Stimulated activated CD8-positive, alpha-beta memory T cell treated with anti-CD3 and anti-CD28 coated beads, Interleukin-4, amount 100 ng/mL, for 4 hours (primary cell): Measurements from ENCODE around the gene NOG.

ENCODE experiments used
- DNase-seq, 2 donors: peaks; one replicate each; pipeline ENCODE4 v3.0.0-alpha.2; 2020; ENCODE audit warnings: low read depth in 2 of 2, low spot score in 1 of 2

The NOG gene

DNA sequence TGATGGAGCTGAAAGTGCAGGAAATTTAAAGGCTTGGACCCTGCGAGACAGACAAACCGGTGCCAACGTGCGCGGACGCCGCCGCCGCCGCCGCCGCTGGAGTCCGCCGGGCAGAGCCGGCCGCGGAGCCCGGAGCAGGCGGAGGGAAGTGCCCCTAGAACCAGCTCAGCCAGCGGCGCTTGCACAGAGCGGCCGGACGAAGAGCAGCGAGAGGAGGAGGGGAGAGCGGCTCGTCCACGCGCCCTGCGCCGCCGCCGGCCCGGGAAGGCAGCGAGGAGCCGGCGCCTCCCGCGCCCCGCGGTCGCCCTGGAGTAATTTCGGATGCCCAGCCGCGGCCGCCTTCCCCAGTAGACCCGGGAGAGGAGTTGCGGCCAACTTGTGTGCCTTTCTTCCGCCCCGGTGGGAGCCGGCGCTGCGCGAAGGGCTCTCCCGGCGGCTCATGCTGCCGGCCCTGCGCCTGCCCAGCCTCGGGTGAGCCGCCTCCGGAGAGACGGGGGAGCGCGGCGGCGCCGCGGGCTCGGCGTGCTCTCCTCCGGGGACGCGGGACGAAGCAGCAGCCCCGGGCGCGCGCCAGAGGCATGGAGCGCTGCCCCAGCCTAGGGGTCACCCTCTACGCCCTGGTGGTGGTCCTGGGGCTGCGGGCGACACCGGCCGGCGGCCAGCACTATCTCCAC, at the start of gene NOG:
TSS of gene NOG (plus strand) at position 54 of the 674 bp plus-strand sequence. CDS start at position 579, 525 bp downstream.
- DNase-seq: no peak

GRCh38 chr17:56545106-56545505, 48.4 kb upstream of the NOG start:
- no peak for DNase-seq

- DNase-seq: no peak
Observed at GRCh38 chr17:56545930-56546329, 47.6 kb upstream of the NOG start.

GRCh38 chr17:56548661-56549060, 44.8 kb upstream of the NOG start:
- DNase-seq: no peak

DNA sequence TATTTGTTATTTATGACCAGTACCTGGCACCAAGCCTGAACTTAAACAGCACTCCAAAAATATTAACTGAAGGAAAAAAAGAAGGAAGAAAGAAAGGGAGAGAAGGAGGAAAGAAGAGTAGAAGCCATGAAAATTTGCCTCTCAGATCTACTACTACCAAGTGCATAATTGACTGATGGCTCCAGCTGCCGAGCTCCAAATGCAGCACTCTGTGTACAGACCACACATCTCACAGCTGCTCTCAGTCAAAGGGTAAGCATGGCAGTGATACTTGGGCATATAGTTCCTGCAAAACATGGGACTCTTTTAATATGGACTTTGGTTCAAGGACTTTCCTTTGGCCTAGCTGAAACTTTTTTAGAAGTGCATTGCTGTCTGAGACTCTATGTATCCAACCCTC, 44.0 kb upstream of the NOG start:
- DNase-seq: no peak

- DNase-seq: no peak
Observed at GRCh38 chr17:56557682-56558081, 35.8 kb upstream of the NOG start.

DNA sequence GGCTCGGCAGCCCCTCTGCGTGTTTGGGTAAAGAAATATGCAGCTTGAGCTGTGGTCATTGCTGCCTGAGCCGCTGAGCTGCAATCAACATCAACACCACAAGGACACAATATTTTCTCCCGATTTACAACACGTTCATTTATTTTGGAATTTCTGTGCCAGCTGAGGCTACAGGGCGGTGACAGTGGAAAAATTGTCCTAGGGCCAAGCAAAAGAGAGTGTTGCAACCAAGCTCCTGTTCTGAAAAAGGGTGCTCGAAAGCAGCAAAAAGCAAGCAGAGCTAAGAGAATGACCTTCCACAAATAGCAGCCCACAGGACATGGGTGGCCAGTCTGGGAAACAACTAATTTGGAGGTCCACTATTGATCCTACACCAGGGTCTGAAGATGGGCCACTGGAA, 35.4 kb upstream of the NOG start:
- DNase-seq: no peak

DNA sequence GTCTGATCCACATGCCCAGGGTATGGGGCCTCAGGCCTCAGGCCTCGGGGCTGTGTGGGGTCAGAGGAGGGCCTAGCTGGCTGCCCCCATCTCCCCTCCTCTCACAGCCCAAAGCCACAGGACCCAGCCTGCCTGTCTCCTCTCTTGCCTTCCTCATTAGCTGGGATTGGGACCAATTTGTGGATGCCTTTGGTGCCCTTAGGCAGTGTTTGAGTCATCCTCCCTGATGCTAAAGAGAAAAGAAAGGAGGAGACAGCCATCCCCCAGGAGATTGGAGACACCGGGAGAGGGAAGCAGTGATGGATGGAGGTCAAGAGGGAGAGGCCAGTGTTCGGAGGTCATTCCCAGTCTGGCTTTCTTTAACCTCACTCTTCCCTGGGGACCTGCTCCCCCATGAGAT, 23.3 kb upstream of the NOG start:
- no peak for DNase-seq

- DNase-seq: no peak
Observed at GRCh38 chr17:56571456-56571855, 22.0 kb upstream of the NOG start.

DNA sequence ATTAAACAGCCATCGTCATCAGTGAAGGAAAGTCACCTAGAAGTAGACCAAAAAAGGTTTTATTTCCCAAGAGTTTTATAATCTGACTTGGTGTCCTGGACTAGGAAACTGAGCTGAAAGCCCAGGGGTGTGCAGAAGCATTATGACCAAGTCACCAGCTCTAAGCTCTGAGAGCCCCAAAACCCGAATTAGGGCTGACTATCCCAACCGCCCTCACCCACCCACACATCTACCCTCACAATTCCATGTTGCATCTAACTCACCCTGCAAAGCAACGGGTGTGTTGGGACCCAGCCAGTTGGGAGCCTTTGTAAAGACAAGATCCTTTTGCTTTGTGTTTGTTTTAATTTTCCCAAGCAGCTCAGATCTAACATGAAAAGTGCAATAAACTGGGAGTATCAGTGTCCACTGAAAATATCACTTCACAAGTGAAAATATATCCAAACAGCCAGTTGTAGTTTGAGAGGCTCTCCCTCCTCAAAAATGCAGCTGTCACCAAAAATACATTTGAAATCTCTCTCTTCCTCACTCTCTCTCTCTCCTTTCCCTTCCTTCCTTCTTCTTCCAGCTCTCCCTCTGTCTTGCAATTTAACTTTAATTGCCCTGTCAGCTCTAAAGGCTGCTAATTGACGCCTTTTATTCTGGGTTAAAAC, 16.2 kb upstream of the NOG start:
- no peak for DNase-seq

- DNase-seq: no peak
Observed at GRCh38 chr17:56577843-56578204, 15.7 kb upstream of the NOG start.

DNA sequence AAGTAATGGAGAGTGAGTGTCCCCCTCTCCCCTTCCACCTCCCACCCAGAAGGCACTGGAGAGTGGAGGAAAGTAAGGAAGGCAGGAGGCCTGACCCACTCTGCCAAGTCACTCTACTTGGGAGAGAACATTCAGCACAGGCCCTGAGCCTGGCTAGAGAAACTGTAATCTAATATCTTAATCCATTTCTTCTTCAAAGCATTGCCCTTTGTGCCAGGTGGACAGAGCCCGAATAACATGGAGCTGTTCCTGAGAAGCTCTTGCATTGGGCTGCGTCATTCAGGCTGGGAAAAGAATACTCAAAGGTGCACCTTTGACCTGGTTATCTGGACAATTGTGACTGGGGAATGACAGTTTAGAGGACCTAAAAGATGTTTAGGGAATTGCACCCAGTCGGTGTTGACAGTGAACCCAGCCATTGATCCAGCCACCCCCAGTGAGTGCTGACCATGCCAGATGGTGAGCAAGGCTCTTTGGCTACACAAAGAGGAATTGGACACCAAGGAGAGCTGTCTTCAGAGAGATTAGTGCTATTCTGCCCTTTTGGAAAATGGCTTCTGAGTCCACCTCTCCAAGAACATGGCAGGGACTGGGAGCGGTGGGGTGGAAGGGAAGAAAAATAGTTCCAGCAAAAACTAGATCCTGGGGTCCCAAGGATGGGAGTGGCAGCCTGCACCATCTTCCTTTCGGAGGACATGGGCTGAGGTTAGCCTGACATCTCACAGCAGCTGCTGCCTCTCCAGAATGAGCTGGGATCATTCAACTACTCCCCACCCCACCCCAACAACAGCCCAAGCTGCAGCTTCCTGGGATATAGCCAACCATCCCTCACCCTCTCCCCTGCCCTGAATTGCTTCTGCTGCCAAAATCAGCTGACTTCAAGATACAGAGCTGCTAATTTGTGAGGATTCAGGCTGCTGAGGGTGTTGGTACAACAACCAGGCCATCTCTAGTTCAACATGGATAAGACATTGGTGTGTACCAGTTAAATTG, 11.6 kb upstream of the NOG start:
- DNase-seq: no peak

- DNase-seq: no peak
Observed at GRCh38 chr17:56583772-56584171, 9.7 kb upstream of the NOG start.

DNA sequence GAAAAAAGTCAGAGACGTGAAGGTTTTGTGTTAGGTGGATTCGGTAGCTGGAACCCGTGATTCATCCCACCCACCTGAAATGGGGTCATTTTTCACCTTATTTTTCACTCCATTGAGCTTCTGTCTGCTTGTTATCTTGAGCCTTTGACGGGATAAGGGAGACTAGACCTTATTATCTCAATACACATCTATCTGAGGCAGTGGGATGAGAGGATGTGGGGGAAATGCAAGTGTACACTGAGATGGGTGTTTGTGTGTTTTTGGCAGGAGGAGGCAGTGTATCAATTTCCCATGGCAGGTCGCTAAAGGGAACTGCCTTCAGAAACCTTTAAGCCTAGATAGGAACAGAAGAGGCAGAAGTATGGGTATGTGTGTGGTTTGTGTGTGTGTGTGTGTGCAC, 6.2 kb upstream of the NOG start:
- no peak for DNase-seq

- peak in 1 of 2 donors; percentile 42 for DNase-seq
Observed at GRCh38 chr17:56592487-56593085, 913 bp upstream of the NOG start.

GRCh38 chr17:56593086-56593645, 333 bp upstream of the NOG start:
- DNase-seq: no peak

DNA sequence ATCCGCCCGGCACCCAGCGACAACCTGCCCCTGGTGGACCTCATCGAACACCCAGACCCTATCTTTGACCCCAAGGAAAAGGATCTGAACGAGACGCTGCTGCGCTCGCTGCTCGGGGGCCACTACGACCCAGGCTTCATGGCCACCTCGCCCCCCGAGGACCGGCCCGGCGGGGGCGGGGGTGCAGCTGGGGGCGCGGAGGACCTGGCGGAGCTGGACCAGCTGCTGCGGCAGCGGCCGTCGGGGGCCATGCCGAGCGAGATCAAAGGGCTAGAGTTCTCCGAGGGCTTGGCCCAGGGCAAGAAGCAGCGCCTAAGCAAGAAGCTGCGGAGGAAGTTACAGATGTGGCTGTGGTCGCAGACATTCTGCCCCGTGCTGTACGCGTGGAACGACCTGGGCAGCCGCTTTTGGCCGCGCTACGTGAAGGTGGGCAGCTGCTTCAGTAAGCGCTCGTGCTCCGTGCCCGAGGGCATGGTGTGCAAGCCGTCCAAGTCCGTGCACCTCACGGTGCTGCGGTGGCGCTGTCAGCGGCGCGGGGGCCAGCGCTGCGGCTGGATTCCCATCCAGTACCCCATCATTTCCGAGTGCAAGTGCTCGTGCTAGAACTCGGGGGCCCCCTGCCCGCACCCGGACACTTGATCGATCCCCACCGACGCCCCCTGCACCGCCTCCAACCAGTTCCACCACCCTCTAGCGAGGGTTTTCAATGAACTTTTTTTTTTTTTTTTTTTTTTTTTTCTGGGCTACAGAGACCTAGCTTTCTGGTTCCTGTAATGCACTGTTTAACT, 1.0 kb downstream of the NOG start:
- no peak for DNase-seq

DNA sequence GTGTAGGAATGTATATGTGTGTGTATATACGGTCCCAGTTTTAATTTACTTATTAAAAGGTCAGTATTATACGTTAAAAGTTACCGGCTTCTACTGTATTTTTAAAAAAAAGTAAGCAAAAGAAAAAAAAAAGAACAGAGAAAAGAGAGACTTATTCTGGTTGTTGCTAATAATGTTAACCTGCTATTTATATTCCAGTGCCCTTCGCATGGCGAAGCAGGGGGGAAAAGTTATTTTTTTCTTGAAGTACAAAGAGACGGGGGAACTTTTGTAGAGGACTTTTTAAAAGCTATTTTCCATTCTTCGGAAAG, 1.6 kb downstream of the NOG start:
- no peak for DNase-seq

DNA sequence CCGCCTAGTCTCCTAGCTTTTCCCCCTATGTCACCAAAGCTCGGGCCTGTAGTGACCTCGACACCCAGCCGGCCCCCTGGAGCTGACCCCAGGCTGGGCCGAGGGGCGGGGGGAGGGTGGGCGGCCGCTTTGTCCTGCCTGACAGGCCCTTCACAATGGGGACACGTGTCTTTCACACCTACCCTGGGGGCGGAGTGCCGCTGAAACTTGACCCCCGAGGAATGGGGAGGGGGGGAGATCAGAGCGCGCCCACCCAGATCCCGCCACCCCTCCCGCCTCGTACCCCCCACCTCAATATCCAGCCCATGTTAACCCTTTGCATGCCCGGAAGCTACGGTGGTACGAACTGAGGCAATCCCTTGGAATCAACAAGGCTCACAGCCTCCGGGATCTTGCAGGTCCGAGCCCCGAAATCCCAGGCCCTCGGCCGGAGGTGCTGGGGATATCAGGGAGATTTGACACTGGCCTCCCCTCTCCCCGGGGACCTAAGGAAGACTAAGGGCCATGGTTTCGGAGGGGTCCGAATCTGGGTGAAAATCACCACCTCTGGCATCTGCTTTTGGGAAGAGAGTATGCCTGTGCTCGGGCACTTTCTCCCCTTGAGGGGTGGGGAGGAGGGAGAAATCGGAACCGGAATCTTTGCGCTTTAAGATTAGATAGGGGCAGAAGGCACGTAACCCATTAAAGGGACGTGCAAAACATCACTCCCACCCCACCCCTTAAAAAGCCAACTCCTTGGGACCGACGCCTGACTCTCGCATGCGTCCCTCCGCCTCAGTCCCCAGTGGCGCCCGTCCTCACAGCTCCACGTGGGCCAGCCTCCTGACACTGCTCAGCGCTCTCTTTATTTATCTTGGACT, 2.6 kb downstream of the NOG start:
- DNase-seq: no peak
